HK-2 (cell line): ENCODE measurements around the gene COL4A2.

Source experiments
- DNase-seq: peaks from one replicate; pipeline ENCODE4 v3.0.0-alpha.2; 2018; ENCODE audit not compliant: unreplicated experiment

The COL4A2 gene

DNA sequence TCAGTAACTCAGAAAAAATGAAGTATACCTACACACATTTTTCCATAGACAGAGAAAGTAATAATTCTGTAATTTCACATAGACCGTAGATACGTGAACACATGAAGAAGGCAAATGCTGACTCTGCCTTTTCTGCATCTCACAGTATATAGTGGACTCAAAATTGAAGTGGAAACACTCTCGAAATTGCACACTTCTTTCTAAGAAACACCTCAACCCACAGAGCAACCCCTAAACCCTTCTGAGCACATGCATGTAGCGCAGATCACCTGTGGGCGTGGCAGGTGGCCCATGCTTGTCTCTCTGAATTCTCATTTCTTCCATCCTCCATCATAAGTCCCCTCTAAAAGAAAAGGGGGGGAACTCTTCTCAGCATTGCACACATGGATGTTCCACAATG, 34.9 kb upstream of the COL4A2 start:
- DNase-seq = no peak

- DNase-seq = no peak
Measured at GRCh38 chr13:110272651-110273050, 34.4 kb upstream of the COL4A2 start.

DNA sequence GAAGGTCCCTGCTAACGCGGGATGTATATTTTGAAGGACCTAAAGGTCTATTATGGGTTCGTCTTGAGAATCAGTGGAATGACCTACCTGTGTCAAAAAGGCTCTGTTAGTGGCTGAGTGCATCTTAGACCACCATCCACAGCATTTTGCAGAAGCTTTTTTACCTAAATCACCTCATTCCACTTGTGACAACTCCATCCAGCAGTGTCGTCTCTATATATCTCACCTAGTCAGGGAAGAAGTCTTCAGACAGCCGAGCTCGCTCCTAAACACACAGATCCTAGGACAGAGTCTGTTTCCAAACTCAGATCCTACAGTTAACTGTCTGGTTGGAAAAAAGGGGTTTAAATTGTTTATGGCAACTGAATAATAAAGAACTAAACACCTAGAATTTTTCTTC, 33.8 kb upstream of the COL4A2 start:
- no peak for DNase-seq

- DNase-seq = no peak
Measured at GRCh38 chr13:110274687-110275086, 32.4 kb upstream of the COL4A2 start.

DNA sequence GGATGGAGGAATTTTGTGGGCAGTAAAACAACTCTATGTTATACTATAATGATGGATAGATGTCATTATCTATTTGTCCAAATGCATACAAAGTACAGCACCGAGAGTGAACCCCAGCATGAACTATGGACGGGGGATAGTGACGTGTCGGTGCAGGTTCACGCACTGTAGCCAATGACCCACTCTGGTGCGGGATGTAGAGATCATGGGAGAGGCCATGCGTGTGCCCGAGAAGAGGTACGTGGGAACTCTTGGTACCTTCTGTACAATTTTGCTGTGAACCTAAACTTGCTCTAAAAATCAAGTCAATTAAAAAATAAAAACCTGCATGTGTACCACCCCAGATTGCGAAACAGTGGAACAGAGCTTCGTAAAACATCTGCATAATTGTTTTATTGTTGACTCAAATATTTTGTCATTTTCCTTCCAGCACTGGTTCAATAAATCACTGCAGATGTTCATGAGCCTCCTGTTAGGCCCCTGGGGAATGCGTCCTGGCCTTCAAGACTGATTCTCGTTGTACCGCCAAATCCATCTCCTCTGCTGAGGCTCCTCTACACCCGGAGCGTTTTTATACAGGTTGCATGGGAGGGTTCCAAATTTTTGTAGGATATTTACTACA, 31.0 kb upstream of the COL4A2 start:
- DNase-seq = no peak

- DNase-seq = no peak
Measured at GRCh38 chr13:110276553-110276950, 30.5 kb upstream of the COL4A2 start.

DNA sequence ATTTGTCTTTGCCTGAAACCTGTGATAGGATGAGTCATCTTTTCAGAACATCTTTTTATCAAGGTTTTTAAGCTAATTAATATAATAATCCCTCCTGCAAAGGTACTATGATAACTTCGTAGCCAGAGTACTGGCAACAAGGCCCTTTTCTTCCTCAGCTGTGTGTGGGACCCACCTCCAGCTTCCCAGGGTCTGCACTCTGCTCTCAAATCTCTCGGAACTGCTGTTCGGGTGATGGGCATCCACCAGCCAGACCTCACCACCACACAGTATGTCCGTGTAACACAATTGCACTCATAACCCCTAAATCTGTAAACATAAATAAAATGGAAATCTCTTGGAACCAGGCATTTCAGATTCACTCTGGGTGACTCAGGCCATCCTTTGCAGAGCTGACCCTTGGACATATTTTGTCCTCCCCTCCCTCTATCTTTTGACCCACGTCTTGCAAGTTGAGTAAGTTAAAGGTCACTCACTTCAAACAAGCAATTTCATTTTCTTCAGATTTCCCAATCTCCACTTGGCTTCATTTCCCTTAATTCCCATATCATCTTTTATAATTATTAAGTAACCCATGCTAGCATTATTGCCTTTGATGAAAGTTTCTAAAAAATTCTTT, 29.6 kb upstream of the COL4A2 start:
- DNase-seq = no peak

DNA sequence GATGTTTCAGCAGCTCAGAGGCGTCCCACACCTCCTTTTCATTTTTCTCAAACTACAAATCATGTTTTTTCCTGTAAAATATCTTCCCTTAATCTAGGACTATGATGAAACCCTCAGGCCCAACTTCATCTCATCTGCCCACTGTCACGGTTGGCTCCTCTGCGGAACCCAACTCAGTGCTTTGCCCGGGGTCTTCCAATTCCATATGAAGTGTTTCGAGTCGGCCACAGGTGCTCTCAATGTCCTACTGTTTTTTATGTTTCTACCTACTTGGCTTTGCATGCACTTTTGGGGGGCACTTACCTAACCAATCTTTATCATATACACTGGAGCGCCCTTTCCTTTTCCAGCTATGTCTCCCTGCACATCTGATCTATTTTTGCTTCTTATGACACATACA, 28.2 kb upstream of the COL4A2 start:
- no peak for DNase-seq

- no peak for DNase-seq
Measured at GRCh38 chr13:110279684-110280083, 27.4 kb upstream of the COL4A2 start.

- DNase-seq = no peak
Measured at GRCh38 chr13:110280231-110280813, 26.8 kb upstream of the COL4A2 start.

DNA sequence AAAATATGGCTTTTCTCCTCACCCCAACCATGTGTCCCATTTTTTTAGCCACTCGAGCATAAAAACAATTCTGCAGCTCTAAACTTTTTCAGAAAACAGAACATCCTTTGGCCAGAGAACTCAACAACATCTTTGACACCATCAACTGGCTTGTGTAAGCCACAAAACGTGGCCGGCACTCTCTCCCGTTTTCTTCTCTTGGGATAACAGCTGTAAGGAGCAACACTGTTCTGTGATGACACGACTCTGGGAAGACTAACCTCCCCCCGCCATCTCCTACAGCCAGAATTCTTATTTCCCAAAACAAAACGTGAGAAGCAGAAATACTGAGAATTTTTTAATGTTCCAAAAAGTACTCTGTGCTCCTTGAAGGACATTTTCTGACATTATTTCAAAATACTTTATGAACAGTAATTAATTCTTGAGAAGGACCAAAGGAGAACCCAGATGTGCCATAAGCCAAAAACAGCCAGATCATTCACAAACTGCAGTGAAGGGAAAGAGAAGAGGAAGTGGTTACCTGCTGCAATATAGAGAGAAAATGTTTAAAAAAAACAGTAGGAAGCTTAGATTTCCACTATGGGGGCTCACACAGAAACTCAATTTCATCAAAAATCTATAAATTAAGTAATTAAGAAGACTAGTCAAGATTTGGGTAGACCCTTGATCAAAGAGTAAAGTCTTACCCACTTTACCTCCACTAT, 25.9 kb upstream of the COL4A2 start:
- DNase-seq = no peak

DNA sequence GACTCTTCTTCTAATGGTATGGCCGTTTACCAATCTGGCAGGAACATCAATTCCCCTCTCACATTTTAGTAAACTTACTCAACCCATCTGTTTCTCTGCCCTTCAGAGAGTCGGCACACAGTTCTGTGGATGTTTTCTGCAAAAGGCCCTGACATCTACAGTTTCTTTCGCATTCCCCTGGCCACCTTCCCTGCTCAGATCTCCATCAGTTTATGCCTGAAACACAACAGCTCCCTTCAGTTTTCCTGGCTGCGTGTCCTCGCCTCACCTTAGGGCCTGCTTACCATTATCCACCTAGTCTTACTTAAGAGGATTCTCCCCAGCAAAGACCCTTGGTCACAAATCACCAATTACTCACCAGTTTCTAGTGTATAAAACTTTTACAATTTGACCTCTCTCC, 25.3 kb upstream of the COL4A2 start:
- DNase-seq = no peak

DNA sequence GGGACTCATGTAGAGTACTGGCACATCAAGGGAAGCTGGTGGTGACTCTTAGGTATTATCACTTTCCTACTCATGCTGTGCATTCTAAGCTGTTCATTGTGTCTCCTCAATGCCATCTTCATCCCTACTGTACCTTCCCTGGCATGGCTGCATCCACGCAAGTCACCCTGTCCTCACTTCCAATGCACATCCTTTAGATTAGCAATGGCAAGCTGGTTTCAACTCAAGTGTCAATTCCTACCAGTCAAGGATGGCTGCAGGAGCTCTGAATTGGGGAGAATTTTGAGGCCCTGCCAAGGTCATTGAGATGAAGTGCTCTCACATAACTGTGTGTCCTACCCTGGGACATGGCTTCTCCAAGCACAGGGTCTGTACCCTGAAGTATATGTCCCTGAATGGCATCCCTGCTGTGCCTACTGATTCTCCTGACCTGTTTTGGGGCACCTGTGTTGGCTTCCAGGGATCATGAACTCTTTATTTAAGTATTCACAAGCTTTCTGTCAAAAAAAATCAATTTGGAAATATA, 24.7 kb upstream of the COL4A2 start:
- no peak for DNase-seq

- DNase-seq = no peak
Measured at GRCh38 chr13:110283736-110284517, 23.2 kb upstream of the COL4A2 start.

- DNase-seq = no peak
Measured at GRCh38 chr13:110284779-110285484, 22.2 kb upstream of the COL4A2 start.

- DNase-seq = no peak
Measured at GRCh38 chr13:110285991-110286832, 20.9 kb upstream of the COL4A2 start.

DNA sequence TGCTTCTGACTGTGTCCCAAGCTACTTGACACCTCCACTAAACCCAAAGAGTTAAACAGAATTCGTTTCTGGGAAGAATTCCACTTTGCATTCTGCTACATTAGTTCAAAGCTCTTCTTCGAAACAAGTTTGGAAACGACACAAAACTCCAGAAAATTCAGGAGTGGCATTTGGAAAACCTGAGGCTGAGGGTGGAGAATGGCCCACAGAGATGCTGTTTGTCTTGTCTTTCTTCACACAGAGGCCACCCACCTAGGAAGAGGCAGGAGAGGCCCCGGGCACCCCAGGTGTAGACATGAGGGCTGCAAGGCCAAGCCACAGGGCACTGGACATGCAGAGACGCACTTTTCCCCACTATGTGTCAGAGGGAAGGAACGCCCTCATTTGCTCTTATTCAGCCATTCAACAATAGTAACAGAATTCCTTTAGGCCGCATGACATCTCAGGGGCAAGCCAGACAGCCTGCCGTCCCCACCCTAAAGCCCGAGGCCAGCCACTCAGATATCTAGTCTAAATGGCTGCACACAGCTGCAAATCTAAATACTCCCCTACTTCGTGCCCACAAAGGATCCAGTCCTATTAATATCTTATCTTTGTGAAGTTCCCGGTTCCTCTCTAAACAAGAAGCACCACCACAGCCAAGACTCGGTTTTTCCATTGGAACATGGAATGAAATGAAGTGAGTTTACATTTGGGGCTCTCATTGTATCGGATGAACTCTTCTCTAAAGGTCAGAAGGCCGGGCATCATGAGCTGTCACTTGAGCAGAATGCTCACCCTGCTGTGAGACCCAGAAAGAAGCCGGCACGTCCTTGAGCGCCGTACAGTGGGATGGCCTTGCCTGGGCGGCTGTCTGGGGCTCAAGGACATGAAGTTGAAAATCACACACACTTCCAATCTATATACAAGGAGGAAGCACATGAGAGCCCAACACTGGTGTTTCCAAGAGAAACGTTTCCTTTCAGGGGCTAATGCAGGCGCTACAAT, 20.0 kb upstream of the COL4A2 start:
- no peak for DNase-seq

GRCh38 chr13:110289174-110289573, 17.9 kb upstream of the COL4A2 start:
- DNase-seq = no peak

DNA sequence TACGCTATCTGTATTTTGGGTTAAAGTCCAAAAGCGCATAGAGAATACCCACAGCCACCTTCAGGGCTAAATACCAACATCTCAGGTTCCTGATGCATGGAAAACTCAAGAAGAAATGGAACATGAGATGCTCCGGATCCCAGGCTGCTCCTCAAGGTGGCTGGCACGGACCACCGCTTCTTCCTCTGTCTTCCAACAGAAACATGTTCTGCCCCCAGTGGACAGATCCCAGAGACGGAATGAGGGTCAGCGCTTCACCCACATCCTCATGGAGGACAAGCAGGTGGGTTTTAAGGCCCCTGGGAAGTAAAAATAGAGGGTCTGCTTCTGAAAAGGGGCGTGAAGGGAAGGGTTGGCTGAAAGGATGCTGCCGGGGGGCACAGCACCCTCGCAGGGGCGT, 17.4 kb upstream of the COL4A2 start:
- no peak for DNase-seq
